T-helper 1 cell treated with Interleukin-12 subunit alpha and Interleukin-12 subunit beta and Interleukin-4 antibody, amounts not matched to agents 30 ng/mL and 1 ng/mL, for 36 hours (primary cell): ENCODE results near the gene MAP2K5. TPM values are rescaled to one million over a fixed set of nuclear protein-coding genes. Genes with fewer than 3 reads are reported as not detected.
"Not testable (repeated sequence)": the region's sequence is repeated elsewhere in the genome, so short reads cannot be mapped to it uniquely, and the experiment has no call there.

Experiments used
- intact Hi-C: fragments of 100-400 bp; cut with micrococcal nuclease; formaldehyde crosslinking; loops from one replicate; pipeline ENCODE4 v1.15.1; 2024
- total RNA-seq: library from RNA; stranded (reverse); gene quantifications from 2 replicates; pipeline ENCODE4 v1.2.3, GENCODE V29; 2022

Gene MAP2K5
- total RNA-seq, 1 donor from 2014 or later, result 21.2 TPM

GRCh38 chr15:67592245-67592644 is 49.7 kb downstream of the MAP2K5 start:
- intact Hi-C loops, result no loop called here

GRCh38 chr15:67593562-67593961 is 51.1 kb downstream of the MAP2K5 start:
- intact Hi-C loops, result no loop called here

- intact Hi-C loops, result no loop called here
Measured at GRCh38 chr15:67594770-67595169, 52.3 kb downstream of the MAP2K5 start.

- intact Hi-C loops, result no loop called here
Measured at GRCh38 chr15:67595572-67595971, 53.1 kb downstream of the MAP2K5 start.

GRCh38 chr15:67601073-67601472 is 58.6 kb downstream of the MAP2K5 start:
- intact Hi-C loops, result no loop called here

GRCh38 chr15:67603063-67603462 is 60.6 kb downstream of the MAP2K5 start:
- intact Hi-C loops, result no loop called here

- intact Hi-C loops, result no loop called here
Measured at GRCh38 chr15:67605871-67606270, 63.4 kb downstream of the MAP2K5 start.

- intact Hi-C loops, result no loop called here
Measured at GRCh38 chr15:67606742-67607141, 64.2 kb downstream of the MAP2K5 start.

GRCh38 chr15:67607329-67607728 is 64.8 kb downstream of the MAP2K5 start:
- intact Hi-C loops, result no loop called here

GRCh38 chr15:67607959-67608637 is 65.6 kb downstream of the MAP2K5 start:
- intact Hi-C loops, result no loop called here

- intact Hi-C loops, result no loop called here
Measured at GRCh38 chr15:67608638-67608959, 66.1 kb downstream of the MAP2K5 start.

GRCh38 chr15:67611370-67612369 is 69.2 kb downstream of the MAP2K5 start:
- intact Hi-C loops, result no loop called here

- intact Hi-C loops, result no loop called here
Measured at GRCh38 chr15:67613211-67613610, 70.7 kb downstream of the MAP2K5 start.

GRCh38 chr15:67613708-67614107 is 71.2 kb downstream of the MAP2K5 start:
- intact Hi-C loops, result no loop called here

GRCh38 chr15:67615131-67615534 is 72.6 kb downstream of the MAP2K5 start:
- intact Hi-C loops, result not testable (repeated sequence)

GRCh38 chr15:67618297-67618696 is 75.8 kb downstream of the MAP2K5 start:
- intact Hi-C loops, result no loop called here

GRCh38 chr15:67622110-67622509 is 79.6 kb downstream of the MAP2K5 start:
- intact Hi-C loops, result no loop called here

- intact Hi-C loops, result no loop called here
Measured at GRCh38 chr15:67632261-67632660, 89.8 kb downstream of the MAP2K5 start.

- intact Hi-C loops, result not testable (repeated sequence)
Measured at GRCh38 chr15:67635950-67636349, 93.4 kb downstream of the MAP2K5 start.

GRCh38 chr15:67639591-67639990 is 97.1 kb downstream of the MAP2K5 start:
- intact Hi-C loops, result no loop called here

GRCh38 chr15:67641453-67641852 is 99.0 kb downstream of the MAP2K5 start:
- intact Hi-C loops, result no loop called here

GRCh38 chr15:67646847-67647246 is 104.3 kb downstream of the MAP2K5 start:
- intact Hi-C loops, result no loop called here
